Activated CD4-positive, alpha-beta T cell treated with anti-CD3 and anti-CD28 coated beads, Interleukin-2, Interleukin-6, amounts not matched to agents 100 ng/mL and 50 ng/mL, durations not matched to agents 16 hours and 8 hours (primary cell): Measurements from ENCODE around the gene EPX.

Experiments
- DNase-seq: peaks from one replicate; pipeline ENCODE4 v3.0.0-alpha.2; 2020

EPX gene

GRCh38 chr17:58186591-58186990 is 5.9 kb upstream of the EPX start:
- DNase-seq: no peak

GRCh38 chr17:58187063-58187462 is 5.5 kb upstream of the EPX start:
- no peak for DNase-seq

- DNase-seq: no peak
Measured at GRCh38 chr17:58187675-58188074, 4.9 kb upstream of the EPX start.

GRCh38 chr17:58189436-58190146 is 2.9 kb upstream of the EPX start:
- DNase-seq: no peak

- no peak for DNase-seq
Measured at GRCh38 chr17:58191241-58191896, 1.2 kb upstream of the EPX start.

DNA sequence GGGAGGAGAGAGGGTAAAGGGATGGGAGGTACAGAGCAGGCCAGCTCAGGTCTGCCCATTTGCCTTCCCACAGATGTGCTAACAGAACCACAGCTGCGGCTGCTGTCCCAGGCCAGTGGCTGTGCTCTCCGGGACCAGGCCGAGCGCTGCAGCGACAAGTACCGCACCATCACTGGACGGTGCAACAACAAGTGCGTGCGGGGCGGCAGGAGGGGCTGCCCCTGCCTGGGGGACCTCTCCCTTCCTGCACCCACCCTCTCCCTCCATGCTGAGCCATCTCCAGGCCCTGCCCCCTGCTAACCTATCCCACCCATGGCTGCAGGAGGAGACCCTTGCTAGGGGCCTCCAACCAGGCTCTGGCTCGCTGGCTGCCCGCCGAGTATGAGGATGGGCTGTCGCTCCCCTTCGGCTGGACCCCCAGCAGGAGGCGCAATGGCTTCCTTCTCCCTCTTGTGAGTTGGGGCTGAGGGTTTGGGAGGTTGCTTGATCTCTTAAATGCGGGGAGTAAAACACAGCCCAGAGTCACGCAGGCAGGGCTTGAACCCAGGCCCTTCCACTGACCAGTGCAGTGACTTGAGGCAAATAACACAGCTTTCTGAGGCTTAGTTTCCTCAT is 1.2 kb downstream of the EPX start:
- DNase-seq: no peak

GRCh38 chr17:58195518-58196123 is 3.1 kb downstream of the EPX start:
- no peak for DNase-seq

GRCh38 chr17:58196610-58197009 is 4.1 kb downstream of the EPX start:
- no peak for DNase-seq

- DNase-seq: peak; percentile 70
Measured at GRCh38 chr17:58200024-58200633, 7.6 kb downstream of the EPX start.

- no peak for DNase-seq
Measured at GRCh38 chr17:58202859-58203258, 10.3 kb downstream of the EPX start.

DNA sequence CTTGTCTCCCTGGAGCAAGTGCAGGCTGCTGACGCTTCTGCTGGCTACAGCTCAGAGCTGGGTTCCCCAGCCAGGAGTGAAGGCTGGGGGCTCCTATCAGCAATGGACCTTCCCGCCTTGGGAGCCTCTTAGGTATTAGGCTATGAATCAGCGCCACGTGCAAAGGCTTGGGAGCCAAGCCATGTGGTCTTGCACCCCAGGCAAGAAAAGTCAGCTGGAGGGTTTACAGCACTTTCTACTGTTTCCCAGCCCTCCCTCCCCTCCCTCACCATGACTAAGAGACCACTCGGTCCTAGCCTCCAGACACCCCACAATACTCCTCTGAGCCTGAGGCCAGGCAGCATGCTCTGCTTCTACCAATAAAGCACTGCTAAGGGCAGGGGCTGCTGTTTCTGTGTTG is 12.3 kb downstream of the EPX start:
- no peak for DNase-seq

- no peak for DNase-seq
Measured at GRCh38 chr17:58205936-58206335, 13.4 kb downstream of the EPX start.

DNA sequence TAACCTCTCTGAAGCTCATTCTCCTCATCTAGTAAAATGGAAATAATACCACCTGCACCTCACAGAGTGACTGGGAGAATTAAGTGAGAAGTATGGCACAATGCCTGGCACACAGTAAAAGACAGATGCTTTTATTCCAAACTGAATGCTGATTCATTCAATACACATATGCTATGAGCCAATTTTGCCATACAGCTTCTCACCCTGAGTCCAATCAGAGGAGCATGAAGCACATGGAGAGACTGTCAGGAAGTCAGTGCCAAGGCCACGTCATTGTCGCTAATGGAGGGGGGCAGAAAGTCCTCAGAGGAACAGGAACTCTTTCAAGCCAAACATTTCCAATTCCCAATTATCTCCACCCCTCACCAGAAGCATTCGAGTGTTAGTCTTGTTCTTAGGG is 14.9 kb downstream of the EPX start:
- DNase-seq: no peak

GRCh38 chr17:58208344-58208743 is 15.8 kb downstream of the EPX start:
- no peak for DNase-seq

DNA sequence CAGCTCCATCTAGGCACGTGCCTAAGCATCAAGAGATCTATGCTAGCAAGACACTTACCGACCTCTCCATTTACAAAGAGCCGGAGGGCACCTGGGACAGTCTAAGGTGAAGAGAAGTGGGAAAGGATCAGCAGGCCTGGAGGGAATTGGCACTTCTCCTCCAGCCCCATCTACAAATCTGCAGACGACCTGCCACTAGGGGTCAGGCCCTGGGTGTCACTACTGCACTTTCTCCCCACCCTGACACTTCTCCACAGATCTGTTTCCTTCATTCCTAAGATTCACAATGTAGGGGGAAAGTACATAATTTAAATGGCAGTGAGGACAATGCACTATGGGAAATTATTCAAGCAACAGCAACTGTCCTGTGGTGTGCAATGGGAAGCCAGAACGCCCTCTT is 18.4 kb downstream of the EPX start:
- no peak for DNase-seq

GRCh38 chr17:58215685-58216084 is 23.2 kb downstream of the EPX start:
- DNase-seq: no peak

GRCh38 chr17:58217766-58218165 is 25.2 kb downstream of the EPX start:
- no peak for DNase-seq

GRCh38 chr17:58219007-58219788 is 26.7 kb downstream of the EPX start, which contains the start of gene MKS1:
Gene MKS1 (minus strand): TSS chr17:58219255. CDS start chr17:58219230, 25 bp downstream.
- DNase-seq: peak; percentile 97

DNA sequence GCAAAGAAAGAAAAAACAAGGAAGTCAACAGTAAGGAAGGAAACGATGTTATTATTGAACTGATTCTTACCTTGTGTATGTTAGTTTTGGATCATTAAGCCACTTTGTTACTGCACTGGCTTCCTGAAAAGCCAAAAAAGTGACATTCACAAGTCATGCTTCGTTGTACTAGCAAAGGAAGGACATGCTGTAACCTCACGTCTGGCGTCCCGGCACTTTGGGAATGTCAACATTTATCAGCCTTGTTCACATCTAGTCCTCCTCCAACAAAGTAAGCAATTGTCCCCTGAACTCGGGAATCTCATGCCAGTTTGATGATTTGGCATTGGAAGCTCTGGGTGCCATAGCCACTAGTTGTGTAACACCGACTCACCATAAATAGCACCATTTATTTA is 27.3 kb downstream of the EPX start:
- no peak for DNase-seq

DNA sequence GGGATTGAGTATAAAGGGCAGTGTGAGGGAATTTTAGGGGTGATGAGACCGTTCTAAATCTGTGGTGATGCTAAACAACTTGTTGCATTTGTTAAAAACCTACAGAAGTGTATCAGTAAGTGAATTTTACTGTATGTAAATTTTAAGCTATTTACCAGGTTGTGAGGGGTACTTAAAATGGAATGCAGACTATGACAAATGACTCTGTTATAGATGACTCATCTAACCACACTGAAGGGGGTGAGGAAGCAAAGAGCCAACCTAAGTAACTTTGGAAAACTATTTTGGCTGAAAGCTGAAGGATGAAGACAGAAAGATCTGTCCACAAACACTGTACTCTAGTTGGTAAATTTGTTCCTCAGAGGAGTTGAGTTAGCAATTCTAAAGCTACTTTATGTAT is 31.8 kb downstream of the EPX start:
- DNase-seq: no peak

DNA sequence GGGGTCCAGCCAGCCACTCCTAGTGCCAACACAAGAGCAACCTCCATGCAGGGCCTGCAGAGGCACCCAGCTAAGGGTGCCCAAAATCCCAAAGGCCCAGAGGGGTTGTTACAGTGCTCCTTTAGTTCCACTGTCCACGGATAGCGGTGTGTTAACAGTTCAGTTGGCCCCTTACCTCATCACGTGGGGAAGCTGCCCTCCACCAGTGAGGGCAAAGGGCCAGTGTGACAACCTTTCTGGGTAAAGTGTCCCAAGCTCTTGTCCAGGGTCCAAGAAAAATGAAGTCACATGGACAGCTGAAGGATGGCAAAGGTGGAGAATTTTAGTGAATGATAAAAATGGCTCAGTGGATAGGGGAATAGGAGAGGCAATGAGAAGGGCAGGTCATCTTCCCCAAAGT is 35.2 kb downstream of the EPX start:
- DNase-seq: no peak

DNA sequence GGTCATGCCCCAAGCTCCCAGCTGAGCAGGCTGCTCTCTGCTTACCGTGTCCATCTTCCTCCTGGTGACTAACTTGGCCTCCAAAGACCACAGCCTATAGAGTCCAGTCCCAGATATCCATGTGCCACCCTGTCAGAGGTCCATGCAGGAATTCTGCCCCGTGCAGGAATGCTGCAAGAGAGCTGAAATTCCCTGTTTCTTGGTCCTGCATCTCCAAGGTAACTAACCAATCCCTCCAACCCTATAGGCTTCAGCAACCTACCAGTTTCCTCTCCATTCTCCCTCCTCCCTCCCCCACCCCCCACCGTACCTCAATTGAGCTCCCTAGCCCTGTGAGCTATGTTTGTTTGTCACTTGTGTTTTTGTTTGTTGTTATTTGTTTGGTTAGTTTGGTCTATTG is 36.2 kb downstream of the EPX start:
- DNase-seq: no peak

DNA sequence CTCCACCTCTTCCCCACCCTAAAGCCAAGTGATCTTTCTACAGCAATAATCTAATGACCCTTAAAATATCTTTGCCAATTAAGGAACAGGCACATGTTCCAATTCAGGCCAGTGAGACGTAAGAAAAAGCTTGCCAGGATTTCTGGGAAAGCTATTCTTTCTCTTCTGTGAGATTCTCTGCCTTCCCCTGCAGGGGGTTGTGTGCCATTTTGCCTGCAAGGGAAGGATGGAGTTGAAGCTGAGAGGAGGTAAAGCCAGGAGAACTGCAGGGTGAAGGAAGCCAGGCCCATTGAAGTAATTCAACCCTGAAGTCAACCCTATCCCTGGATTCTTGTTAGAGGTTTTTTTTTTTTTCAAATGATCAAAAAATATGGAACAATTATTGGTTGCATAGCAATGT is 36.9 kb downstream of the EPX start:
- no peak for DNase-seq
